Lung (tissue), 12 donors: Measurements from ENCODE around the gene BAD. TPM values are rescaled to one million over a fixed set of nuclear protein-coding genes. Genes with fewer than 3 reads are reported as not detected.

Source experiments
- ATAC-seq: fragments of 200-7000 bp; cut with Tn5 transposase; one replicate; pipeline ENCODE4 v1.9.1; 2020; ENCODE audit warnings: moderate number of reproducible peaks; ENCODE audit not compliant: insufficient read depth, low FRiP score
- DNase-seq, 3 donors: peaks; one replicate each; pipeline ENCODE4 v3.0.0-alpha.2; 2013 to 2017
- H3K27ac ChIP-seq, 2 donors: one replicate each; pipeline ENCODE4 v1.5.1; 2013; ENCODE audit warnings: mild to moderate bottlenecking in 2 of 2, moderate library complexity in 2 of 2, control low read depth in 1 of 2, inconsistent platforms in 1 of 2, low read depth in 1 of 2, low read length in 1 of 2
- H3K27me3 ChIP-seq, 3 donors: one replicate each; pipeline ENCODE4 v1.5.1; 2013; ENCODE audit warnings: low read length in 2 of 3; ENCODE audit not compliant: control insufficient read depth in 3 of 3, insufficient read depth in 3 of 3
- H3K36me3 ChIP-seq, 4 donors: one replicate each; pipeline ENCODE4 v1.5.1; 2013; ENCODE audit warnings: low read length in 4 of 4, mild to moderate bottlenecking in 1 of 4, moderate library complexity in 1 of 4; ENCODE audit not compliant: control insufficient read depth in 4 of 4, insufficient read depth in 4 of 4
- H3K4me1 ChIP-seq, 5 donors: one replicate each; pipeline ENCODE4 v1.5.1; 2013; ENCODE audit warnings: low read length in 5 of 5, mild to moderate bottlenecking in 2 of 5, moderate library complexity in 1 of 5; ENCODE audit not compliant: control insufficient read depth in 5 of 5, insufficient read depth in 5 of 5
- H3K4me3 ChIP-seq: one replicate; pipeline ENCODE4 v1.5.1; 2013; ENCODE audit warnings: mild to moderate bottlenecking, control low read depth, moderate library complexity
- H3K9ac ChIP-seq, 2 donors: one replicate each; pipeline ENCODE4 v1.5.1; 2013; ENCODE audit warnings: low read length in 2 of 2, control low read depth in 1 of 2; ENCODE audit not compliant: insufficient read depth in 1 of 2
- H3K9me3 ChIP-seq, 4 donors: one replicate each; pipeline ENCODE4 v1.5.1; 2013; ENCODE audit warnings: low read length in 3 of 4, mild to moderate bottlenecking in 1 of 4, moderate library complexity in 1 of 4; ENCODE audit not compliant: control insufficient read depth in 4 of 4, insufficient read depth in 3 of 4
- WGBS, 2 donors: extraction: QIAGEN DNeasy Blood & Tissue Kit; methylation state at CpG; one replicate each; pipeline ENCODE4 v1.1.7; 2013; 5-methylcytosine and 5-hydroxymethylcytosine counted together
- polyA plus RNA-seq, 2 donors: library from polyadenylated mRNA; stranded (reverse); fragments of 200-250 nt; gene quantifications; one replicate each; pipeline ENCODE4 v1.2.1, GENCODE V29; 2013
- total RNA-seq, 2 donors: library from RNA; depleted of rRNA in 1 of 2; stranded (reverse); fragments of >200 nt in 1 of 2; gene quantifications; one replicate each; pipeline ENCODE4 v1.2.1, GENCODE V29; 2014 to 2021
- TF ChIP-seq, protein P1 (sequence below): IDR thresholded peaks from 2 replicates; pipeline ENCODE4 v1.5.1; 2012; ENCODE audit warnings: mild to moderate bottlenecking; ENCODE audit errors: control extremely low read depth, extremely low read depth
- donor health status: control.
- donor health status: control.
- donor health status: Bipolar disorder and iron deficiency.
- donor health status: healthy.
- donor health status: DM: yes; HTN: yes; CAD: no.

The BAD gene
- total and polyA plus RNA-seq, 4 donors: 69.5 to 127 (median 75.5) TPM

DNA sequence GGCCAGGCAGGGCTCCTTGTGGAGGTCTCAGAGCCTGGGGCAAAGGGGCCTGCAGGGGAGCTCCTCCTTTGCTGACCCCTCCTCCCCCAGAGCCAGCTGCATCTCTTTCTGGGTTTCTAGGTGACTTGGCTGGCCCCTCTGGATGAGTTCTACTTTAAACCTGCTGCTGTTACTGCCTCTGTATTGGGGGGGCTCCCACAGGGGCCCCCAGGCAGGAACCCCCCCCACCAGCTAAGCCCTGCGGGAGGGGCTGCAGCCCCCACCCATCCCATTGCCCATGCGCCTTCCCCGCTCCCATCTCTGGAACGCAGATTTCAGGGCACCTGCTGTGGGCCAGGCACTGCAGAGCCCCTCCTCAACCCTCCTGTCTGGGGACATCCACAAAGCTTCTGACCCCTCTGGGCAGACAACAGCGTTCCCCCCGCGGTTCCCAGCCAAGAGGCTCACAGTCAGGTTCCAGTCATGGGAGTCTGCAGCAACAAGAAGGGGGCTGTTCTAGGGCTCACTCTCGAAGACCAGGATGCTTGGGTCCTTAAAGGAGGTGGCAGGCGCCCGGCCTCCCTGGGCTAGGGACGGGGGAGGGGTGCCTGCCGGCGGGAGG lies 34.0 kb downstream of the BAD start:
- Histone ChIP-seq H3K4me1 (peaks cover 0 to 28% (median 12%) of the 10 kb centered on the region in 5 donors), H3K4me3 (no peak overlapping the region), H3K36me3 (peaks cover 0 to 11% (median 2%) of the 10 kb centered on the region in 4 donors), H3K9ac (no peak overlapping the region), H3K27me3 (no peaks in the 10 kb centered on the region), H3K27ac (no peak overlapping the region), H3K9me3 (no peaks in the 10 kb centered on the region)
- 23 to 27% methylated on average over 13 of the region's 13 CpGs for WGBS, 2 donors
- ATAC-seq (no peak), DNase-seq (peak in 1 of 3 donors; percentile 26)
- TF ChIP-seq, protein P1, sequence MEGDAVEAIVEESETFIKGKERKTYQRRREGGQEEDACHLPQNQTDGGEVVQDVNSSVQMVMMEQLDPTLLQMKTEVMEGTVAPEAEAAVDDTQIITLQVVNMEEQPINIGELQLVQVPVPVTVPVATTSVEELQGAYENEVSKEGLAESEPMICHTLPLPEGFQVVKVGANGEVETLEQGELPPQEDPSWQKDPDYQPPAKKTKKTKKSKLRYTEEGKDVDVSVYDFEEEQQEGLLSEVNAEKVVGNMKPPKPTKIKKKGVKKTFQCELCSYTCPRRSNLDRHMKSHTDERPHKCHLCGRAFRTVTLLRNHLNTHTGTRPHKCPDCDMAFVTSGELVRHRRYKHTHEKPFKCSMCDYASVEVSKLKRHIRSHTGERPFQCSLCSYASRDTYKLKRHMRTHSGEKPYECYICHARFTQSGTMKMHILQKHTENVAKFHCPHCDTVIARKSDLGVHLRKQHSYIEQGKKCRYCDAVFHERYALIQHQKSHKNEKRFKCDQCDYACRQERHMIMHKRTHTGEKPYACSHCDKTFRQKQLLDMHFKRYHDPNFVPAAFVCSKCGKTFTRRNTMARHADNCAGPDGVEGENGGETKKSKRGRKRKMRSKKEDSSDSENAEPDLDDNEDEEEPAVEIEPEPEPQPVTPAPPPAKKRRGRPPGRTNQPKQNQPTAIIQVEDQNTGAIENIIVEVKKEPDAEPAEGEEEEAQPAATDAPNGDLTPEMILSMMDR: no peak

DNA sequence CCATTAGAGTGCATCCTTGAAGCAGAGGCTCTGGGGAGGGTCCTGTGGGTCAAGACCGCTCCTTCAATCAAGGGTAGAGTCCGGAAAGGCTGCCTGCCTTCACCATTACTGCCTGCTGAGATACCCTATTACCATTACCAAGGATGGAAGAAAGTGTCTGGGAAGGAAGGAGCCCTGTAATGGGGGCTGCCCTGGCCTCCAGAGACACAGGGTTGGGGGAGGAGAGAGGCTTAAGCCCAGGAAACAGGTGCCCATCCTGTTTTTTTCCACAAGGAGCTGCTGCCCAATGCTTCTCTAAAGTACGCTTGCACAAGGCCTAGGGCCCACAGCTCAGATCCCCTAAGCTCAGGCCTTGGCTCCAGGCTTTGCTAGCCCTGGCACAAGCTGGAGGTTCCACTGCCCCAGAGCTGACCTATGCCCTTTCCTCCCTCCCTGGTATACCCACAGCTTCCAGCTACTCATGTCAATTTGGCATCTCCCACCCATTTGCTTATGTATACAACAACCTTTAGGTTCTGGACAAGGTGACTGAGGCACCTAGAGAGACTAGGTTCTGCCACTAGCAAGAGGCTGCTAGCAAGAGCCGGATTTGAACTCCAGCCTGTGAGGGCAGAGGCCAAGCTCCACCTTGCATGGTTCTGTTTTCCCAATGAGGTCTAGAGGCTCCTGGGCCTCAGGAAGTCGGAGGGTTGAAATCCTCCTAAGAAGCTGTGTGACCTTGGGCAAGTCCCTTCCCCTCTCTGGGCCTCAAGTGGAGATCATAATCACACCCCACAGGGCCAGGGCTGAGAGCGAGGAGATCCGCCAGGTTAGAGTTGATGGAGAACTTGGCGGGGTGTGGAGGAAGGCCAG lies 34.7 kb downstream of the BAD start:
- peaks cover 0 to 5% (median under 1%) of the 10 kb centered on the region in 4 donors for H3K36me3 ChIP-seq

DNA sequence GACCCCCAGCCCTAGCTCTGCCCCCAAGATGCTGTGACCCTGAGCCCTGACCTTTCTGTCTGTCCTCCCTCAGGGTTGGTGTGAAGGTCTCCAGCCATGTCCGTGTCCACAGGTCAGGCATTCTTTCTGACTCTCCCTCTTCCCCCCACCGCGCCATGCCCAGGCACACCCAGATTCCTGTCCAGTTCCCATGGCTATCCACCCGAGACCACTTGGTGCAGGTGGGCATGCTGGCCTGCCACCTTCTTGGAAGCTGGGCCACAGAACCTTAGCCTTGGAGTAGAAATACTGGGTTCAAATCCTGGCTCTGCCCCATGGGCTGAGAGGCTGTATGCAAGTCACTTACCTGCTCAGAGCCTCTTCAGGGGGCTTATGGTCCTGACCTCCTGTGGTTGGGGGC lies 35.4 kb downstream of the BAD start:
- Histone ChIP-seq H3K9ac (no peak overlapping the region), H3K4me1 (peaks cover 0 to 34% (median 14%) of the 10 kb centered on the region in 5 donors), H3K9me3 (no peaks in the 10 kb centered on the region), H3K27me3 (no peaks in the 10 kb centered on the region), H3K27ac (no peak overlapping the region), H3K4me3 (no peak overlapping the region), H3K36me3 (peaks cover 0 to 3% (median 1%) of the 10 kb centered on the region in 4 donors)
- DNase-seq (no peak), ATAC-seq (no peak)
- 96 to 97% methylated on average over 4 of the region's 4 CpGs for WGBS, 2 donors
- TF ChIP-seq, protein P1: no peak

More for the DNA sequence above, 34.7 kb downstream of the BAD start:
- H3K27me3 ChIP-seq: no peaks in the 10 kb centered on the region
- TF ChIP-seq, protein P1: no peak
- H3K27ac ChIP-seq: no peak overlapping the region
- no peak for ATAC-seq
- DNase-seq: no peak
- H3K4me1 ChIP-seq: peaks cover 0 to 34% (median 14%) of the 10 kb centered on the region in 5 donors
- no peak overlapping the region for H3K9ac ChIP-seq
- H3K4me3 ChIP-seq: no peak overlapping the region
- 84 to 87% methylated on average over 8 of the region's 8 CpGs for WGBS, 2 donors
- H3K9me3 ChIP-seq: no peaks in the 10 kb centered on the region
